ENCODE data around the gene ANO1.

Gene ANO1

DNA sequence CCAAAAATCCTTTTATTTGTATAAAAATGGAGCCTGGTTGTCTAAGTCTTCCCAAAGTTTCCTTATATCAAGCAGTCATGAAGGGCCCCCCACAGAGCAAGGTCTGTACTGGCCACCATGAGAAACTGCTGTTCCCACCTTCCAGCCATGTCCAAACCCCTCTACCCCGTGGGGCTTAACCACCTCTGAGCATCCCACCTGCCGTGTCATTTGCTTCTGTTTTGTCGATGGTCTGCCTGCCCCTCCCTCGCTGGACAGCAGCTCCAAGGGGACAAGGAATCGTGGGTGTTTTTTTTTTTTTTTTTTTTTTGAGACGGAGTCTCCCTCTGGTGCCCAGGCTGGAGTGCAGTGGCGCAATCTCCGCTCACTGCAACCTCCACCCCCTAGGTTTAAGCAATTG lies 11.1 kb upstream of the ANO1 start:
- Histone ChIP-seq H3K27me3 (replicated peaks; ENCODE audit: insufficient read depth, low read length) (peaks cover 100% of the 10 kb centered on the region), H4K20me1 (ENCODE audit: insufficient read depth, low read length) (no peaks in the 10 kb centered on the region), H3K9me3 (replicated peaks; ENCODE audit: insufficient read depth, low read length) (no peaks in the 10 kb centered on the region), H3K4me1 (ENCODE audit: low read length) (no peaks in the 10 kb centered on the region), H2AFZ (ENCODE audit: low read length) (no peak overlapping the region), H3F3A (ENCODE audit: insufficient read depth, low read length) (no peaks in the 10 kb centered on the region), H3K9ac (ENCODE audit: low read length) (no peak overlapping the region), H3K36me3 (replicated peaks; ENCODE audit: insufficient read depth, low read length) (no peaks in the 10 kb centered on the region), H3K4me2 (ENCODE audit: low read depth, low read length) (no peak overlapping the region), H3K4me3 (ENCODE audit: low read length) (no peak overlapping the region), H3K9me2 (replicated peaks; ENCODE audit: insufficient read depth, low read length) (no peaks in the 10 kb centered on the region), H3K79me2 (ENCODE audit: low read length) (no peaks in the 10 kb centered on the region), H3K27ac (ENCODE audit: low read length) (no peak overlapping the region)
- DNase-seq: no peak
- no peak for TF ChIP-seq CTCF (IDR thresholded peaks at IDR 0.05; ENCODE audit: low read length)
- no peak for TF ChIP-seq EZH2 (optimal IDR thresholded peaks at IDR 0.05; ENCODE audit: low read depth, low read length)
- TF ChIP-seq EZH2phosphoT487 (IDR thresholded peaks at IDR 0.05; ENCODE audit: low read length): no peak

GRCh38 chr11:70067591-70068341 lies 10.4 kb upstream of the ANO1 start:
- H3K9me3 ChIP-seq (replicated peaks; ENCODE audit: insufficient read depth, low read length): no peaks in the 10 kb centered on the region
- no peaks in the 10 kb centered on the region for H3K4me1 ChIP-seq (ENCODE audit: low read length)
- TF ChIP-seq CTCF (IDR thresholded peaks at IDR 0.05; ENCODE audit: low read length) (no peak), EZH2 (optimal IDR thresholded peaks at IDR 0.05; ENCODE audit: low read depth, low read length) (peak; percentile 41)
- H3K79me2 ChIP-seq (ENCODE audit: low read length): no peaks in the 10 kb centered on the region
- H3K9ac ChIP-seq (ENCODE audit: low read length): no peak overlapping the region
- H3K4me3 ChIP-seq (ENCODE audit: low read length): no peak overlapping the region
- H3K9me2 ChIP-seq (replicated peaks; ENCODE audit: insufficient read depth, low read length): no peaks in the 10 kb centered on the region
- H2AFZ ChIP-seq (ENCODE audit: low read length): no peak overlapping the region
- H3K36me3 ChIP-seq (replicated peaks; ENCODE audit: insufficient read depth, low read length): no peaks in the 10 kb centered on the region
- no peak overlapping the region for H3K27ac ChIP-seq (ENCODE audit: low read length)
- H3F3A ChIP-seq (ENCODE audit: insufficient read depth, low read length): no peaks in the 10 kb centered on the region
- no peaks in the 10 kb centered on the region for H4K20me1 ChIP-seq (ENCODE audit: insufficient read depth, low read length)
- no peak for DNase-seq
- H3K27me3 ChIP-seq (replicated peaks; ENCODE audit: insufficient read depth, low read length): peaks cover 99% of the 10 kb centered on the region
- H3K4me2 ChIP-seq (ENCODE audit: low read depth, low read length): no peak overlapping the region

GRCh38 chr11:70068345-70068744 lies 9.8 kb upstream of the ANO1 start:
- Histone ChIP-seq H3K4me3 (ENCODE audit: low read length) (no peak overlapping the region), H3K27ac (ENCODE audit: low read length) (no peak overlapping the region), H3K9me2 (replicated peaks; ENCODE audit: insufficient read depth, low read length) (no peaks in the 10 kb centered on the region), H4K20me1 (ENCODE audit: insufficient read depth, low read length) (no peaks in the 10 kb centered on the region), H3K4me2 (ENCODE audit: low read depth, low read length) (no peak overlapping the region), H3K9ac (ENCODE audit: low read length) (no peak overlapping the region), H3K36me3 (replicated peaks; ENCODE audit: insufficient read depth, low read length) (no peaks in the 10 kb centered on the region), H3K9me3 (replicated peaks; ENCODE audit: insufficient read depth, low read length) (no peaks in the 10 kb centered on the region), H3K4me1 (ENCODE audit: low read length) (no peaks in the 10 kb centered on the region), H3K27me3 (replicated peaks; ENCODE audit: insufficient read depth, low read length) (peaks cover 99% of the 10 kb centered on the region), H2AFZ (ENCODE audit: low read length) (no peak overlapping the region), H3K79me2 (ENCODE audit: low read length) (no peaks in the 10 kb centered on the region), H3F3A (ENCODE audit: insufficient read depth, low read length) (no peaks in the 10 kb centered on the region)
- TF ChIP-seq EZH2phosphoT487 (IDR thresholded peaks at IDR 0.05; ENCODE audit: low read length): no peak
- TF ChIP-seq EZH2 (optimal IDR thresholded peaks at IDR 0.05; ENCODE audit: low read depth, low read length): no peak
- no peak for TF ChIP-seq CTCF (IDR thresholded peaks at IDR 0.05; ENCODE audit: low read length)
- DNase-seq: no peak
